Activated T-cell treated with anti-CD3 and anti-CD28 coated beads, Interleukin-2, amount 50 U/mL, for 72 hours (primary cell): ENCODE data around the gene TRAF3. TPM values are rescaled to one million over a fixed set of nuclear protein-coding genes. Genes with fewer than 3 reads are reported as not detected.

ENCODE experiments used
- ATAC-seq, 2 donors: fragments of 150-1000 bp; cut with Tn5 transposase; replicated peaks in 1 of 2; 2 replicates each; pipeline ENCODE4 v1.10.0; 2021; ENCODE audit warnings: moderate library complexity in 2 of 2, mild to moderate bottlenecking in 1 of 2
- DNase-seq, 2 donors: peaks; one replicate each; pipeline ENCODE4 v3.0.0; 2021 to 2022; ENCODE audit warnings: mixed read lengths in 1 of 2
- H3K27ac Mint-ChIP-seq: one replicate; pipeline ENCODE4 v1.8.0; 2022; ENCODE audit warnings: mild to moderate bottlenecking, moderate library complexity, mixed read lengths
- H3K27me3 Mint-ChIP-seq: one replicate; pipeline ENCODE4 v1.8.0; 2022; ENCODE audit warnings: low read depth, mixed read lengths
- H3K36me3 Mint-ChIP-seq, 2 donors: one replicate each; pipeline ENCODE4 v1.8.0; 2022; ENCODE audit warnings: mixed read lengths in 2 of 2, mild to moderate bottlenecking in 1 of 2; ENCODE audit not compliant: insufficient read depth in 2 of 2
- H3K4me1 Mint-ChIP-seq: one replicate; pipeline ENCODE4 v1.8.0; 2022; ENCODE audit warnings: low read depth, mixed read lengths
- H3K4me3 Mint-ChIP-seq, 2 donors: one replicate each; pipeline ENCODE4 v1.8.0; 2022; ENCODE audit warnings: mild to moderate bottlenecking in 2 of 2, mixed read lengths in 2 of 2, moderate library complexity in 2 of 2
- H3K9me3 Mint-ChIP-seq, 2 donors: one replicate each; pipeline ENCODE4 v1.8.0; 2022; ENCODE audit warnings: mixed read lengths in 2 of 2
- total RNA-seq, 2 donors: library from RNA; stranded (reverse); gene quantifications; one replicate each; pipeline ENCODE4 v1.2.3, GENCODE V29; 2022

The TRAF3 gene
- total RNA-seq, 2 donors from 2014 or later = 123 to 137 TPM

DNA sequence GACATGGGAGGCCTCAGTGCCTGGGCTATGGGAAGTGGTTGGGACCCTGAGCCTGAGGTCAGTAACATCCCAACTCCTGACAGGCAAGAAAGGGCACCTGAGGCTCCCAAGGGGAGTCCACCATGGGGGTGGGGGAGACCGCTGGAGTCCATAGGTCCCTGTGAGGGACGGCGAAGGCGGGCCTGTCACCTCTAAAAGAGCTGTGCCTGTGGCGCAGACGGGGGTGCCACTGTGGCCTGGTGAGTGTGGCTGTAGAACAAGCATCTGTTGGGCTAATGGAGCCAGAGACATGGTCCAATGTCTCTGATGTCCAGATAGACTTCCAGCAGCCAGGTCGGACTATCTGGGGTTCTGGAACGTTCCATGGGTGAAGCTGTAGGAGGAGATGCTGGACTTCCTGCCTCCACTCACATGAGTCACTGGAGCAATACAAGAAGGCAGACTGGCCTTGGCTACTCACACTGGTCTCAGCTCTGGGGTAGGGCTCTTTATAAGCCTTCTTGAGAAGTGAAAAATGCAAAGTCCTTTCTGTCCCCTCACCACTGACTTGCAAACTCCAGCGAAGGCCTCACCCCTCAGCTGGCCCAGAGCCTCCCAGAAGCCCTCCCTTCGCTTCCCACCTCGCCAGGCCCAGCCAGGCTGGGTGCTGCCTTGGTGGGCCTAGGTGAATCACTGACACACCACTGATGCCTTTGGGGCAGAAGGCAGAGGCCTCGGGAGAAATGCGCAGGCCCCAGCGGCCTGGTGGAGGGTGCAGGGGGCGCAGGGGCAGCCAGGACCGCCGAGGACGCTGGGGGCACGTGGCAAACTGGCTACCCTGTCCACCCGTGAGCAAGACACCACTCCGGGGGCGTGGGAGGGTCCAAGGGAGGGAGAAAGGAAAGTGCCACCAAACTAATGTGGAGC, 1.1 kb upstream of the TRAF3 start:
- Mint-ChIP-seq H3K27ac (peak overlapping the region; percentile 86), H3K27me3 (no peaks in the 10 kb centered on the region), H3K9me3 (no peaks in the 10 kb centered on the region), H3K4me1 (peaks cover 63% of the 10 kb centered on the region), H3K36me3 (peaks cover 18 to 26% of the 10 kb centered on the region in 2 donors), H3K4me3 (peak overlapping the region; percentile 74 to 89)
- DNase-seq (peak; percentile 16 to 22), ATAC-seq (no peak)

DNA sequence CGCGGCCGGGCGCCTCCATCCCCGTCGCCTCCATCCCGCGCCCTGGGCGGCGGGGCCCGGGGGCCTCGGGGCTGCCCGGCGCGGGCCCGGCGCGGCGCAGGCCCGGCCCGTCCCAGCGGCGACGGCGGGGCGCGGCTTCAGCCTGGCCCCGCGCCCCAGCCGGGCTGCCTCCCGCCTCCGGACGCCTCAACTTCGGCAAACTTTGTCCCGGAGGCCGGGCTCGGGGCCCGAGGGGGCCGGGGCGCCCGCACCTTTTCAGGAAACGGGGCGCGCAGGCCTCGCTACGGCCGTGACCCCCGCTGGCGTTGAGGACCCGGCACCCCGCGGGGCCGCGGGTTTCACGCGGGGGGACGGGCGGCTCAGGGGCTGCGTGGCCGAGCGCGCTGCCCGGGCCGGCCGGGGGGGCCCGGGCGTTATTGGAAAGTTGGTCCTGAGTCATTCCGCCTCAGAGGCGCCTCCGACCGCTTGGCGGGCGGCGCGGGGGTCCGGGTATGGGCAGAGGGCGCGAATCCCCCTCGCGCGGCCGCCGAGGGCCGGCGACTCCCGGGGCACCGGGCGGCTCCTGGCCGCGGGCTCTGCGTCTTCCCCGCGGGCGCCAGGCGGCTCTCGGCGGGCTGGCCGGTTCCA, 575 bp downstream of the TRAF3 start:
- peak; percentile 28 to 38 for ATAC-seq
- peak; percentile 14 to 33 for DNase-seq
- H3K9me3 Mint-ChIP-seq = no peaks in the 10 kb centered on the region
- H3K4me1 Mint-ChIP-seq = peaks cover 77% of the 10 kb centered on the region
- H3K27ac Mint-ChIP-seq = peak overlapping the region; percentile 96
- H3K4me3 Mint-ChIP-seq = peak overlapping the region; percentile 87 to 94
- H3K36me3 Mint-ChIP-seq = peaks cover 18 to 29% of the 10 kb centered on the region in 2 donors
- H3K27me3 Mint-ChIP-seq = no peaks in the 10 kb centered on the region

DNA sequence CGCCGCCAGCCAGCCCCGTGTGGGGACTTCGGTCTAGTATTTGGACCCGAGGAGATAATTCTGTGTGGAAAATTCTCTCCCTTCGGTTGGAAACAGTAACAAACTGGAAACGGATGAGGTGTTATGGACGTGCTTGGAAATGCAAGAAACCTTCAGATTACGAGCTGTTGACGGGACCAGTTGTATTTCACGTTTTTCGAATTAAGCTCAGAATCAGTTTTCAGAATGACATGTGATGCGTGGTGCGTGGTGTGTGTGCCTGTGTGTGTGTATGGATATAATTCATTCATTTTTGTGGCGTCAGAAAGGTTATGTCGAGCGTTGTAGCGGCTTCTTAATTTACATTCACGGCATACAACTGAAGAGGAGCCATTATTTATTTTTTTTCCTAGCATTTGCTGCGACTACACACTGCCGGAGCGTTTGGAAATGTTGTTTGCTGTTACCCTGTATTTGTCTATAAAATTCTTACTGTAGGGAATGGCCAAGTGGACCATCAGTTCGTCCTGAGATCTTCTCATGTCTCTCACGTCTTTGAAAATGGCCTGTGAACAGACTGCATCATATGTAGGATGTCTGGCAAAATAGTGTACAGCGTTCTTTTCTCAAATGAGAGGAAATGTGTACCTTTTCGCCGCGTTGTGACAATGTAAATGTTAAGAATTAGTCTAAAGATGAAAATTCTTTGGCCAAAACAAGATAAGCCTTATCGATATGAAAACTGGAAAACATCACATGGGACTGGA, 1.3 kb downstream of the TRAF3 start:
- no peak for ATAC-seq
- H3K36me3 Mint-ChIP-seq = peaks cover 18 to 30% of the 10 kb centered on the region in 2 donors
- peak overlapping the region; percentile 96 for H3K27ac Mint-ChIP-seq
- H3K9me3 Mint-ChIP-seq = no peaks in the 10 kb centered on the region
- H3K4me3 Mint-ChIP-seq = peak overlapping the region; percentile 87 to 94
- H3K4me1 Mint-ChIP-seq = peaks cover 77% of the 10 kb centered on the region
- DNase-seq = peak; percentile 17 to 33
- no peaks in the 10 kb centered on the region for H3K27me3 Mint-ChIP-seq

DNA sequence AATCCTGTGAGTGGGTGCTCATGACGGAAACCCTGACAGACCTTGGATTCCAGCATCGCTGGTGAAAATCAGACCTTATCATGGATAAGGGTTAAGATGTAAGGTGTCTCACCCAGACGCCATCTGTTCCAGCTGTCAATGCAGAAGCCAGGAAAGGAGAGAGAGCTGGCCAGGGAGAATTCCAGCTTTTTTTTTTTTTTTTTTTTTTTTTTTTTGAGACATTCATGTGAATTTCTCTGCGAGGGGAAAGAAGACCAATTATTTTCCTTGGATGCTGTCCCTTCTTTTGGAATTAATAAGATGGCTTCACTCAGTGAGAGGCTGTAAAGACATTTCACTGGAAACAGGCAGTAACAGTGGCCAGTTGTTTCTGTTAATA, 1.8 kb downstream of the TRAF3 start:
- H3K27me3 Mint-ChIP-seq = no peaks in the 10 kb centered on the region
- H3K27ac Mint-ChIP-seq = peak overlapping the region; percentile 96
- H3K4me3 Mint-ChIP-seq = peak overlapping the region; percentile 87 to 94
- no peak for DNase-seq
- no peak for ATAC-seq
- peaks cover 18 to 32% of the 10 kb centered on the region in 2 donors for H3K36me3 Mint-ChIP-seq
- H3K4me1 Mint-ChIP-seq = peaks cover 80% of the 10 kb centered on the region
- H3K9me3 Mint-ChIP-seq = no peaks in the 10 kb centered on the region

GRCh38 chr14:102779574-102780315, 2.5 kb downstream of the TRAF3 start:
- DNase-seq (no peak), ATAC-seq (no peak)
- peak overlapping the region; percentile 87 to 94 for H3K4me3 Mint-ChIP-seq
- peaks cover 18 to 32% of the 10 kb centered on the region in 2 donors for H3K36me3 Mint-ChIP-seq
- no peaks in the 10 kb centered on the region for H3K27me3 Mint-ChIP-seq
- peak overlapping the region; percentile 96 for H3K27ac Mint-ChIP-seq
- H3K4me1 Mint-ChIP-seq = peaks cover 80% of the 10 kb centered on the region
- no peaks in the 10 kb centered on the region for H3K9me3 Mint-ChIP-seq

DNA sequence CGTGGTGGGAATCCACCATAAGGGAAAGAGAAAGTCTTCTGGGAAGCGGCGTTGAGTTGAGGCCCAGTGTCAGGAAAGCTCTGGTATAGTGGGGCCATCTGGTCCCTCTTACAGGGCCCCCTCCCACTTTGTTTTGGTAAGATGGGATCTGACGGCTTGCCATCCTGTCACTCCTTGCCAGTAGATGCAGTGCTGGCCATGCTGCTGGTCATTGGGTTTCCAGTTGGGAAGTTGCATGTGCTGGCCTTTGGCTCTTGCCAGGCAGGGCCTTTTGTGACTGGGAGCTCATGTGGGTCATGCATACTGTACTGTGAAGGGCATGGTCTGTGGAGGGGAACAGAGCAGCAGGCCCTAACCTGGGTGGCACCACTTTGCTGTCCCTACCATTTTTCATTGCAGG, 3.8 kb downstream of the TRAF3 start:
- H3K9me3 Mint-ChIP-seq = no peaks in the 10 kb centered on the region
- H3K36me3 Mint-ChIP-seq = peaks cover 20 to 38% of the 10 kb centered on the region in 2 donors
- peaks cover 82% of the 10 kb centered on the region for H3K4me1 Mint-ChIP-seq
- peak overlapping the region; percentile 75 for H3K27ac Mint-ChIP-seq
- H3K27me3 Mint-ChIP-seq = no peaks in the 10 kb centered on the region
- peak overlapping the region; percentile 87 to 94 for H3K4me3 Mint-ChIP-seq
- ATAC-seq (no peak), DNase-seq (no peak)

GRCh38 chr14:102782974-102783373, 5.7 kb downstream of the TRAF3 start:
- Mint-ChIP-seq H3K27me3 (no peaks in the 10 kb centered on the region), H3K4me3 (peak overlapping the region; percentile 75 to 81), H3K27ac (peak overlapping the region; percentile 75)

DNA sequence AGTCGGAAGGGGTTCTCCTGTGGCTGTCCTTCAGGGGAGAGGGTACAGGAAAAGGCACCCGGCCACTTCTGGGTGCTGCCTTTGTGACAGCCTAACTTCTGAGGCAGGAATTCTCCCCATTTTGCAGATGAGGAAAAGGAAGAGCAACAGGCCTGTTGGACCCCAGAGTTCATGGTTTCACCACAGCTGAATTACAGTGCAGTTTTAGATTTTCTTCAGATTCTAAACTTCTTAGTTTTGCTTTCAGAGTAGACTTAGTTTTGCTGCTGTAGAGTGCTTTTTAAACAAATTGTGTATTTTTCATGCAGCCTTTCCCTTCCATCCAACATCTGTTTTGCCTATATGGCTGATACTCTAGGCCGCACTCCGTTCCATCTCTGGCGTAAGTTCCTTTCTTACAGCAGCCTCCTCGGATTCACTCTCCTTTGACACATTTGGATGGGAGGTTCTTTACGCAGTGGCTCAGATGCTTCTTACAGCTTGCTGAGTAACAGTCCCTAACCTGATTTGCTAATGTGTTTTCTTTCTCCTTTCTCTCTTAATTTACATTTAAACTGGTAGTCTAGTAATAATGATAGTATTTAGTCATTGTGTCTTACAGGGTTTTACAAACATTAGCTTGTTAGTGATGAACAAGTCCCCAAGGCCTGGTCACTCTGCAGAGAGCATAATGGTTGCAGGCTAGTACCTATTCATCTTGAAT, 7.8 kb downstream of the TRAF3 start:
- peak overlapping the region; percentile 86 for H3K27ac Mint-ChIP-seq
- peak; percentile 71 to 76 for ATAC-seq
- H3K4me3 Mint-ChIP-seq = peak overlapping the region; percentile 75 to 81
- DNase-seq = no peak
- H3K9me3 Mint-ChIP-seq = no peaks in the 10 kb centered on the region
- H3K36me3 Mint-ChIP-seq = peaks cover 14 to 34% of the 10 kb centered on the region in 2 donors
- peaks cover 94% of the 10 kb centered on the region for H3K4me1 Mint-ChIP-seq
- no peaks in the 10 kb centered on the region for H3K27me3 Mint-ChIP-seq

More at GRCh38 chr14:102782974-102783373, 5.7 kb downstream of the TRAF3 start:
- DNase-seq (no peak), ATAC-seq (no peak)
- Mint-ChIP-seq H3K36me3 (peaks cover 23 to 41% of the 10 kb centered on the region in 2 donors), H3K9me3 (no peaks in the 10 kb centered on the region), H3K4me1 (peaks cover 88% of the 10 kb centered on the region)

GRCh38 chr14:102785595-102785963, 8.3 kb downstream of the TRAF3 start:
- Mint-ChIP-seq H3K36me3 (peaks cover 19 to 36% of the 10 kb centered on the region in 2 donors), H3K27me3 (no peaks in the 10 kb centered on the region), H3K4me3 (peak overlapping the region; percentile 75 to 81), H3K4me1 (peaks cover 94% of the 10 kb centered on the region), H3K9me3 (peaks cover 0 to 3% of the 10 kb centered on the region in 2 donors), H3K27ac (peak overlapping the region; percentile 86)
- DNase-seq (no peak), ATAC-seq (no peak)

- H3K27me3 Mint-ChIP-seq = no peaks in the 10 kb centered on the region
- peaks cover 0 to 6% of the 10 kb centered on the region in 2 donors for H3K9me3 Mint-ChIP-seq
- H3K27ac Mint-ChIP-seq = peak overlapping the region; percentile 25
- peaks cover 24 to 41% of the 10 kb centered on the region in 2 donors for H3K36me3 Mint-ChIP-seq
- H3K4me3 Mint-ChIP-seq = peak overlapping the region; percentile 55 to 64
- DNase-seq (peak; percentile 44 to 54), ATAC-seq (peak; percentile 76 to 80)
- H3K4me1 Mint-ChIP-seq = peaks cover 95% of the 10 kb centered on the region
Observed at GRCh38 chr14:102786768-102787167, 9.5 kb downstream of the TRAF3 start.

GRCh38 chr14:102789349-102789748, 12.1 kb downstream of the TRAF3 start:
- no peak for DNase-seq
- no peaks in the 10 kb centered on the region for H3K27me3 Mint-ChIP-seq
- peak overlapping the region; percentile 49 to 84 for H3K4me3 Mint-ChIP-seq
- ATAC-seq = no peak
- peak overlapping the region; percentile 81 for H3K27ac Mint-ChIP-seq
- H3K4me1 Mint-ChIP-seq = peaks cover 85% of the 10 kb centered on the region
- peaks cover 4 to 8% of the 10 kb centered on the region in 2 donors for H3K9me3 Mint-ChIP-seq
- H3K36me3 Mint-ChIP-seq = peaks cover 37 to 58% of the 10 kb centered on the region in 2 donors
